Measurements from ENCODE around the gene HDHD3.
A peak's percentile ranks its signal among the peaks of the same experiment; 100 is the strongest.
"Not testable (repeated sequence)": the region's sequence is repeated elsewhere in the genome, so short reads cannot be mapped to it uniquely, and the experiment has no call there.

Gene HDHD3, protein sequence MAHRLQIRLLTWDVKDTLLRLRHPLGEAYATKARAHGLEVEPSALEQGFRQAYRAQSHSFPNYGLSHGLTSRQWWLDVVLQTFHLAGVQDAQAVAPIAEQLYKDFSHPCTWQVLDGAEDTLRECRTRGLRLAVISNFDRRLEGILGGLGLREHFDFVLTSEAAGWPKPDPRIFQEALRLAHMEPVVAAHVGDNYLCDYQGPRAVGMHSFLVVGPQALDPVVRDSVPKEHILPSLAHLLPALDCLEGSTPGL

GRCh38 chr9:113376634-113377567 is at the start of gene HDHD3:
Gene HDHD3 (minus strand): TSS chr9:113376986. CDS start chr9:113374354, 2,632 bp downstream.
- DNase-seq (ENCODE audit: low read depth): no peak

GRCh38 chr9:113425072-113425471 is 48.3 kb upstream of the HDHD3 start:
- no peak for DNase-seq (ENCODE audit: low read depth)

GRCh38 chr9:113421726-113422125 is 44.9 kb upstream of the HDHD3 start:
- DNase-seq (ENCODE audit: low read depth): no peak

DNA sequence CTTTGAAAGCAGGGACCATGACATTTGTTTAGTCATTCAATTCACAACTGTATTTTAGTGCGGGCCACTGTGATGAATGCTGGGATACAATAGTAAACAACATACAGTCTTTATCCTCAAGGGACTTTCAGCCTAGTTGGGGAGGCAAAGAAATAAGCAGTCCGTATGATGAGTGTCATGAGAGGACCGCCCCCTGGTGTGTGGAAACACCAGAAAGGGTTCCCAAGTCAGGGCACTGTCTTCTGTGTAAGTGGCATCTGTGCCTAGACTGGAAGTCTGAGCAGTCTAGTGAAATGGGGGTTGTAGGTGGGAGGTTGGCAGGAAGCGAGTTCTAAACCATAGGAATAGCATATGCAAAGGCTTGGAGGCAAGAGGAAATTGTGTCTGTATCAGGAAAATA is 40.6 kb upstream of the HDHD3 start:
- DNase-seq (ENCODE audit: low read depth): no peak

DNA sequence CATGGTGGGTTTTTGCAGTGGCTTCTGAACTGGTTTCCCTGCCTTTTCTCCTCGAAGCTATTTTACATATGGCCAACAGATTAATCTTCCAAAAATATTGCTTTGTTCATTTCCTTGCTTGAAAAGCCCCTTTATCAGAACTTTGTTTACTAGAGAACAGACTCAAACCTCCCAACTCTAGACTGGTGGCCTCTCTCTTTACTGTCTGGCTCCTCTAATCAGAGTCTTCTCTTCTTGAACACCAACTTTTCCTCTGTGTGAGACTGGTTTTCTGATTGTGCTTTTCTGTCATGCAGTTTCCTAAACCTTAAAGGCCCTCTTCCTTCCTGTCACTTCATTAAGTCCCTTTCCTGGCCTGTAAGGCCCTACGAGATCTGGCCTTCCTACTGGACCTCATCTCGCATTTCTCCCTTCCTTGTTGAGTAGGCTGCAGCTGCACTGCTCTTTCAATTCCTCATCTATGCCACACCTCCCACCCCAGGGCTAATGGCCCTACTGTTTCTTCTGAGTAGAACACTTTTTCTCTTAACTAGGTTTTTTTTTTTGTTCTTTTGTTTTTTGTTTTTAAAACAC is 39.4 kb upstream of the HDHD3 start:
- DNase-seq (ENCODE audit: low read depth): no peak

DNA sequence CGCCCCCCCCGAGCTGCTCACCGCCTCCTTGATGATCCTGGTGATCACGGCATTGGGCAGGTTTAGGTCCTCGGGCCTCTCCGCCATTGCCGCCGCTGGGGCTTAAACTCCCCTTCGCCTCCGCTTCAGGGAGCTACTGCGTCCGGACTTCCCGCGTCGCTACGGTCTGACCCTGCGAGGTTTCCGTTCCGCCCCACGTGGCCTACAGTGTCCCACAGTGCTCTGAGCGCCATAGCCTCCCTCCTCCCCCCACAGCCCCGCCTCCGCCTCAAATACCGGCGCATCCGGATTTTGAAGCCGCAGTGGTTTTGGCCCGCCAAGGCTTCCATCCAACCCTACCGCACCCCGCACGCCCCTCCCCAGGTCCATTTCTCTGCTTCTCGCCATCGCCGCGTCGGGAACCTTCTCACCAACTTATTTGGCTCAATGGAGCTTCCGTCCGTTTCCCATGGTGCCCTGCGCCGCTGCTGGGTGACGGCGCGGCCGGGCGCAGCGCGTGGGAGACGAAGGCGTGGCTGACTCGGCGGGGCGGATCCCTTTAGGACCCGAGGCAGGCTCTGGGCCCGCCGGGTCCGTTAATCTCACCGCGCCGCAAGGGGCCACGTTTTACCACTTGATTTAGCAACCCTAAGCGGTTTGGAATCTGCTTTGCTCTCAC is 33.5 kb upstream of the HDHD3 start, which contains the start of the genes C9orf43 and POLE3:
Gene C9orf43, plus strand, starts transcription at position 541 of the 658 bp plus-strand sequence. CDS start 2,747 bp downstream, outside the sequence.
Gene POLE3, minus strand, starts transcription at position 469 of the 658 bp plus-strand sequence. Its CDS starts 382 bp downstream, at position 87.
- peak; percentile 91 for DNase-seq (ENCODE audit: low read depth)

DNA sequence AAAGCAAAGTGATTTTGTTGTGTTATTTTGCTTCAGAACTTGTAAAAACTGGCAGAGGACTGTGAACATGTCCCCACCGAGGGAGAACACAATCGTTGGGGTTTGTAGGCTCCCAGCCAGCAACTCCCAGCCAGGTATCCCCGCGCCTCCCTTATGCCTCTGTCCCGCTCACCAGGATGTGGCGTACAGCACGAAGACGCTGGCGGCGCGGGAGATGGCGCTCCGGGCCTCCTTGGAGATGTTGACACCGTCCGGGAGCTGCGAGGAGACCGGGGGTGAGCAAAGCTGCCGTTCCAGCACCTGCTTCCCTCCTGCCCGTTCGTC is 33.1 kb upstream of the HDHD3 start:
- DNase-seq (ENCODE audit: low read depth): no peak

GRCh38 chr9:113409481-113409880 is 32.7 kb upstream of the HDHD3 start:
- DNase-seq (ENCODE audit: low read depth): no peak

- DNase-seq (ENCODE audit: low read depth): not testable (repeated sequence)
Measured at GRCh38 chr9:113406873-113407511, 30.2 kb upstream of the HDHD3 start.

DNA sequence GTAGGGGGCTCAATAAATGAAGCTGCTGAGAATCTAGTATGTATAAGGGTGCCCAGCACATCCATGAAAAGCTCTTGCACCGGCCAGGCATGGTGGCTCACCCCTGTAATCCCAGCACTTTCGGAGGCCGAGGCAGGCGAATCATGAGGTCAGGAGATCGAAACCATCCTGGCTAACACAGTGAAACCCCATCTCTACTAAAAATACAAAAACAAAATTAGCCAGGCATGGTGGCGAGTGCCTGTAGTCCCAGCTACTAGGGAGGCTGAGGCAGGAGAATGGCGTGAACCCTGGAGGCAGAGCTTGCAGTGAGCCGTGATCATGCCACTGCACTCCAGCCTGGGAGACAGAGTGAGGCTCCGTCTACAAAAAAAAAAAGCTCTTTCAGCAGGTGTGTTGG is 29.6 kb upstream of the HDHD3 start:
- DNase-seq (ENCODE audit: low read depth): not testable (repeated sequence)

GRCh38 chr9:113403646-113404045 is 26.9 kb upstream of the HDHD3 start:
- no peak for DNase-seq (ENCODE audit: low read depth)

GRCh38 chr9:113401027-113401792 is 24.4 kb upstream of the HDHD3 start, which contains the start of gene ALAD:
Gene ALAD (minus strand): TSS chr9:113401284. CDS start chr9:113393559, 7,725 bp downstream.
- DNase-seq (ENCODE audit: low read depth): peak; percentile 75

DNA sequence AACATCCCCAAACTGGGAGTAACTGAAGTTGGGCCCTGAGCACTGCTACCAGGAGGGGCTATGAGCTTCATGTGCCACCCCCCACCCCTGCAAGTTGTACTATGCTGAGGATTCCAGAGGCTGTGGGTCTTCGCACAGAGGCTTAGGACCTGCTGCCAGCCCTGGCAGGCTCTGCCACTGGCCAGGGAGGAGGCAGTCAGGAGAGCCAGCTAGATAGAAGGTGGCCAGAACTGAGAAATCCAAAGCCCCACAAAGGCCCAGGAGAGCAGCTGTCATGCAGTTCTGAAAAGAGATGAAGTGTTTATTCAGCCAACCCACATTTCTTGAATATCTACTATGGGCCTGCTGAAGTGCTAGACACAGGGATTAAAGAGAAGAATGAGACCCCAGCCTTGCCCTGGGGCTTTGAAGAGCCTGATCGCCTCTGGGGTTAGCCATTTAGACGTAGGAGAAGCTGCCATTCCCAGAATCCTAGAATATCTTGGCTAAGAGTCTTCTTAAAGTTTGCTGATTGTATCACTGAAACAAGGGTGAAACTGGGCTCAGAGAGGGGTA is 22.9 kb upstream of the HDHD3 start:
- no peak for DNase-seq (ENCODE audit: low read depth)

- DNase-seq (ENCODE audit: low read depth): no peak
Measured at GRCh38 chr9:113398796-113399195, 22.0 kb upstream of the HDHD3 start.

- no peak for DNase-seq (ENCODE audit: low read depth)
Measured at GRCh38 chr9:113397203-113397631, 20.4 kb upstream of the HDHD3 start.

DNA sequence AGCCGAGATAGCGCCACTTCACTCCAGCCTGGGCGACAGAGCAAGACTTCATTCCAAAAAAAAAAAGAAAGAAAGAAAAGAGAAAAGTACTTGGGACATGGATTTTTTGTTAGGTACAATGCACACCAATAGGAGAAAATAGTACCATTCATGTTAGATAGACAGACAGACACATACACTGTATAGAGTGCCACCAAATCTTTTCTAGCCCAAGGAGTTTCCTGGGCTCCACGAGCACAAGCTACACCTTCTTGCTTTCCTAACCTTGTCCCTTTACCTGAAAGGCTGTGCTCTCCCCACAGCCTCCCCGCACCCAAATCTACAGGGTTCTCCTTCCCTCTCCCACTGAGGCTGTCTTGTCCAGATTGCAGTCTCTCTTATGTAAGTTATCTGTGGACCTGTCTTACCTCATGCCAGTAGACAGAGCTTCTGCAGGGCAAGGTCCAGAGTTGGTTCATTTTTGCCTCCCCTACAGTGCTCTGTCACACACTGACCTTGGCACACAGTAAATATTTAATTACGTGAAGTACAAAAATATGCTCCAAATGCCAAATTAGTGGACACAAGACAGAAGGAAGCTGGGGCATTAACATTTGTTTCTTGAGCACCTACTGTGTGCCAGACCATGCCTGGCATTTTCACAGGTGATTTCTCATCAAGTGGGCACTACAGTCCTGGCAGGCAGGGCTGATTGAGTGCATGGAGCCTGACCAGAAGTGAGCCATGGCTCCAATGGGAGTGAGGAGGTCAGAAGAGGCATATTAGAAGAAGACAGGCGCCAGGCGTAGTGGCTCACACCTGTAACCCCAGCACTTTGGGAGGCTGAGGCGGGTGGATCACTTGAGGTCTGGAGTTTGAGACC is 18.4 kb upstream of the HDHD3 start:
- DNase-seq (ENCODE audit: low read depth): no peak

DNA sequence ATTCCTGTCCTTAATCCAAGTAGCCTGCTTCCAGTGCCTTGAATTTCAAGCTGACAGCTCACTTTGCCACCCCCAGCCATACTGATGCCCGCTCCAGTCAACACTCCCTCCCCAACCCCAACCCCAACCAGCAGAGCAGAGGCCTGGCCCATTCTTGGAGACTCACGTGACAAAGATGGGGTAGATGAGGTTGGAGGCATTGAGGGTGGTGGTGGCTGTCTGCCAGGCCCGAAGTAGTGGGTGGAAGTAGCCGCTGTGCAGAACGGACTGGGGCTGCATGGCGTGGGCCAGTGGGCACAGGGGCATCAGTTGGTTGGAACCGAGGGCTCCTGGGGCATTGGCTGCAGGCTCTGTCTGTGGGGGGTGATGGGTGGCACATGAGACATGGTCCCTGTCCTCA is 16.5 kb upstream of the HDHD3 start:
- DNase-seq (ENCODE audit: low read depth): no peak

GRCh38 chr9:113391917-113392316 is 15.1 kb upstream of the HDHD3 start:
- DNase-seq (ENCODE audit: low read depth): no peak

DNA sequence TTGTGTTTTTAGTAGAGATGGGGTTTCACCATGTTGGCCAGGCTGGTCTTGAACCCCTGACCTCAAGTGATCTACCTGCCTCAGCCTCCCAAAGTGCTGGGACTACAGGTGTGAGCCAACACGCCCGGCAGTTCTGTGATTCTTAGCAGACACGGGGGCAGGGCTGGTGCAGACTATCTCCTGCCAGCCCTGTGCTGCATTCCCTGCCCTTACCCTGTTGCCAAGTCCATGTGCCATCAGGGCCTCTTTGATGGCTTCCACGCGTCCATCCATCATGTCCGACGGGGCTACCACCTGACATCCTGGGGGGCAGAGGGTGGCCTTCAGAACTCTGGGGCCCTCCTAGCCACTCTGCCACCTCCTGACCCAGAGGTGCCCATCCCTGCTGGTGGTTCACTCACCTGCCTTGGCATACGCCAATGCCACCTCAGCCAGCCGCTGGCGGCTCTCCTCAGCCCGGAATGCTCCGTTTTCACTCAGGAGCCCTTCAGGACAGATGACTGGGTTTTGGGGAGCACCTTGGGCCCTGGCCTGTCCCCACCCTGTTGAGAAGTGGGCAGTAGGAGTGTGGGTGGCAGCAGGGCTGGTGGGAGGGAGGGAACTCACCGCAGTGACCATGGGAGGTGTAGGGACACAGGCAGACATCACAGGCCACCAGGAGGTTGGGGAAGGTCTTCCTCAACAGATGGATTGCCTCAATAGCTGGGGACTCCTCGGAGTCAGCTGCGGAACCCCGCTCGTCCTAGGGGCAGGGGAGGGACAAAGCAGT is 13.6 kb upstream of the HDHD3 start:
- no peak for DNase-seq (ENCODE audit: low read depth)

Measured in HS-27A (cell line).